ENCODE results near the gene GRHPR.

GRHPR gene

DNA sequence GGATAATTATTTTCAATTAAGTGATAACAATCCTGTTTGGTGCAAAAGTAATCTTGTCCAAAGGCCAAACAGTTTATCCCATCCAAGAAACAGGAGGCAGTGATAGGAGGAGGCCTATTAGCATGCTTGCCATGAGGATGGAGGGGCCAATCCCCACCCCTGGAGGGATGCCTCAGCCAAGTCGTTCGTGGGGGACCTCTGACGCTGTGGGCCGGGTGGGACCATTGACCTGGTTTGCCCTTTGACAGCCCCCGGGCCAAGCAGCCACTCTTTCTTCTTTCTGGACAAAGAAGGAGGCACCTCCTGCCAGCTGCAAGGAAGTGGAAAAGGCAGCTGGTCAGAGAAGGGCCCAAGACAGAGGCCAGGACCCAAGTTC is 39.5 kb upstream of the GRHPR start (continued):
- no peak for TF ChIP-seq KLF17 (tag by site-specific recombination; IDR thresholded peaks at IDR 0.05)
- no peak for TF ChIP-seq TRIM28 (IDR thresholded peaks at IDR 0.05; ENCODE audit: borderline replicate concordance, low read length)
- TF ChIP-seq GLIS1 (tag by site-specific recombination; IDR thresholded peaks at IDR 0.05): no peak
- no peak for TF ChIP-seq KLF10 (tag by site-specific recombination; IDR thresholded peaks at IDR 0.05)
- TF ChIP-seq SCRT1 (tag by site-specific recombination; IDR thresholded peaks at IDR 0.05; ENCODE audit: borderline replicate concordance): no peak
- no peak for TF ChIP-seq ZNF302 (tag by site-specific recombination; IDR thresholded peaks at IDR 0.05; ENCODE audit: low read depth)

GRCh38 chr9:37383393-37383792 is 39.1 kb upstream of the GRHPR start:
- CTCF ChIA-PET: interaction anchor here (1.7 kb wide), 1 partner anchor 8 kb away, joined by 4 read pairs; no protein-coding TSS in a partner anchor
- POLR2A ChIA-PET: no interaction called here
- H3K27ac ChIP-seq (ENCODE audit: extremely low read depth, low read depth, low read length): no peak overlapping the region
- TF ChIP-seq, protein P1, sequence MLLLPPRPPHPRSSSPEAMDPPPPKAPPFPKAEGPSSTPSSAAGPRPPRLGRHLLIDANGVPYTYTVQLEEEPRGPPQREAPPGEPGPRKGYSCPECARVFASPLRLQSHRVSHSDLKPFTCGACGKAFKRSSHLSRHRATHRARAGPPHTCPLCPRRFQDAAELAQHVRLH (tag by site-specific recombination; IDR thresholded peaks at IDR 0.05): no peak
- TF ChIP-seq ZNF560 (tag by site-specific recombination; IDR thresholded peaks at IDR 0.05; ENCODE audit: borderline replicate concordance) (no peak), ZNF292 (tag by site-specific recombination; IDR thresholded peaks at IDR 0.05; ENCODE audit: borderline replicate concordance, low read depth) (no peak), BCL11A (tag by site-specific recombination; IDR thresholded peaks at IDR 0.05; ENCODE audit: low read depth) (no peak), ZNF138 (tag by site-specific recombination; IDR thresholded peaks at IDR 0.05; ENCODE audit: borderline replicate concordance) (no peak), ZNF174 (tag by site-specific recombination; IDR thresholded peaks at IDR 0.05) (no peak), ZNF2 (tag by site-specific recombination; IDR thresholded peaks at IDR 0.05) (no peak), ZNF223 (tag by site-specific recombination; IDR thresholded peaks at IDR 0.05) (no peak), ZNF791 (tag by site-specific recombination; IDR thresholded peaks at IDR 0.05) (no peak), SCRT1 (tag by site-specific recombination; IDR thresholded peaks at IDR 0.05; ENCODE audit: borderline replicate concordance) (no peak), ZBTB20 (tag by site-specific recombination; IDR thresholded peaks at IDR 0.05) (no peak)
- TF ChIP-seq, protein P2, sequence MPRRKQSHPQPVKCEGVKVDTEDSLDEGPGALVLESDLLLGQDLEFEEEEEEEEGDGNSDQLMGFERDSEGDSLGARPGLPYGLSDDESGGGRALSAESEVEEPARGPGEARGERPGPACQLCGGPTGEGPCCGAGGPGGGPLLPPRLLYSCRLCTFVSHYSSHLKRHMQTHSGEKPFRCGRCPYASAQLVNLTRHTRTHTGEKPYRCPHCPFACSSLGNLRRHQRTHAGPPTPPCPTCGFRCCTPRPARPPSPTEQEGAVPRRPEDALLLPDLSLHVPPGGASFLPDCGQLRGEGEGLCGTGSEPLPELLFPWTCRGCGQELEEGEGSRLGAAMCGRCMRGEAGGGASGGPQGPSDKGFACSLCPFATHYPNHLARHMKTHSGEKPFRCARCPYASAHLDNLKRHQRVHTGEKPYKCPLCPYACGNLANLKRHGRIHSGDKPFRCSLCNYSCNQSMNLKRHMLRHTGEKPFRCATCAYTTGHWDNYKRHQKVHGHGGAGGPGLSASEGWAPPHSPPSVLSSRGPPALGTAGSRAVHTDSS (tag by site-specific recombination; IDR thresholded peaks at IDR 0.05): no peak
- TF ChIP-seq, protein P3, sequence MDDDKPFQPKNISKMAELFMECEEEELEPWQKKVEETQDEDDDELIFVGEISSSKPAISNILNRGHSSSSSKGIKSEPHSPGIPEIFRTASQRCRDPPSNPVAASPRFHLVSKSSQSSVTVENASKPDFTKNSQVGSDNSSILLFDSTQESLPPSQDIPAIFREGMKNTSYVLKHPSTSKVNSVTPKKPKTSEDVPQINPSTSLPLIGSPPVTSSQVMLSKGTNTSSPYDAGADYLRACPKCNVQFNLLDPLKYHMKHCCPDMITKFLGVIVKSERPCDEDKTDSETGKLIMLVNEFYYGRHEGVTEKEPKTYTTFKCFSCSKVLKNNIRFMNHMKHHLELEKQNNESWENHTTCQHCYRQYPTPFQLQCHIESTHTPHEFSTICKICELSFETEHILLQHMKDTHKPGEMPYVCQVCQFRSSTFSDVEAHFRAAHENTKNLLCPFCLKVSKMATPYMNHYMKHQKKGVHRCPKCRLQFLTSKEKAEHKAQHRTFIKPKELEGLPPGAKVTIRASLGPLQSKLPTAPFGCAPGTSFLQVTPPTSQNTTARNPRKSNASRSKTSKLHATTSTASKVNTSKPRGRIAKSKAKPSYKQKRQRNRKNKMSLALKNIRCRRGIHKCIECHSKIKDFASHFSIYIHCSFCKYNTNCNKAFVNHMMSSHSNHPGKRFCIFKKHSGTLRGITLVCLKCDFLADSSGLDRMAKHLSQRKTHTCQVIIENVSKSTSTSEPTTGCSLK (tag by site-specific recombination; IDR thresholded peaks at IDR 0.05): no peak
- no peaks in the 10 kb centered on the region for H3K4me1 ChIP-seq (ENCODE audit: control insufficient read depth, insufficient read depth, low read length)
- H3K9me3 ChIP-seq (ENCODE audit: control insufficient read depth, insufficient read depth, low read depth, low read length): no peaks in the 10 kb centered on the region
- H3K4me3 ChIP-seq (ENCODE audit: low read depth, low read length): no peak overlapping the region
- no peaks in the 10 kb centered on the region for H3K36me3 ChIP-seq (ENCODE audit: control insufficient read depth in 2 of 2, insufficient read depth in 1 of 2, low read length in 2 of 2)

- POLR2A ChIA-PET: no interaction called here
- TF ChIP-seq ZNF121 (tag by site-specific recombination; IDR thresholded peaks at IDR 0.05) (0 out of 2 replicates have a peak, but pooled peaks have one; percentile 22), ZNF366 (tag by site-specific recombination; conservative IDR thresholded peaks at IDR 0.05) (peak; percentile 77), ZNF19 (tag by site-specific recombination; IDR thresholded peaks at IDR 0.05; ENCODE audit: low read depth) (no peak)
- Histone ChIP-seq H3K4me3 (ENCODE audit: low read depth, low read length) (no peak overlapping the region), H3K9me3 (ENCODE audit: control insufficient read depth, insufficient read depth, low read depth, low read length) (no peaks in the 10 kb centered on the region), H3K36me3 (ENCODE audit: control insufficient read depth in 2 of 2, insufficient read depth in 1 of 2, low read length in 2 of 2) (no peaks in the 10 kb centered on the region), H3K27ac (ENCODE audit: extremely low read depth, low read depth, low read length) (no peak overlapping the region), H3K4me1 (ENCODE audit: control insufficient read depth, insufficient read depth, low read length) (no peaks in the 10 kb centered on the region)
- CTCF ChIA-PET: no interaction called here
Observed at GRCh38 chr9:37383876-37384746, 38.4 kb upstream of the GRHPR start.
